ENCODE data around the gene EXPH5. TPM values are rescaled to one million over a fixed set of nuclear protein-coding genes. Genes with fewer than 3 reads are reported as not detected.
A peak's percentile ranks its signal among the peaks of the same experiment; 100 is the strongest.

EXPH5 gene
- polyA plus RNA-seq, 2 donors = 3.4 to 7.4 TPM

DNA sequence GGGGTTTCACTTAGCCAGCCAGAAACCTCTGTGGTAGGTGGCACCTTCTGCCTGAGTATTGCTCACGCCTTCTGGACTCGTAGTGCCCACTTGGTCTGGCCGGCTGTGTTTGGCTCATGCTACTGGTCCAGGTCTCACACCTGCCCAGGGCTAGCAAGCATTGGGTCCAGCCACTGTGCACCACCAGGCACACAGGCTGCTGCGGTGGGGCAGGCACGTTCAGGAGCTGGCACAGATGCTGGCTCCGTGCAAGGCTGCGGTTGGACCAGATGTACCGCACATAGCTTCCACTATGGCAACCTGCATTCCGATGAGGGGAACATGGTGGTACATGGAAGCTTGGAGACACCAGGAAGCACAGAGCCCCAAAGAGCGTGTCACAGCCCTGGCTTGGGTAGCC is 34.8 kb upstream of the EXPH5 start:
- H3K9me3 ChIP-seq (ENCODE audit: control insufficient read depth in 2 of 2, insufficient read depth in 1 of 2, low read depth in 1 of 2, low read length in 1 of 2) = peaks cover 0 to 12% of the 10 kb centered on the region in 2 donors
- H3K4me1 ChIP-seq (ENCODE audit: control insufficient read depth in 2 of 2, insufficient read depth in 2 of 2, low read length in 1 of 2) = peaks cover 0 to 5% of the 10 kb centered on the region in 2 donors
- 95 to 96% methylated on average over 10 of the region's 10 CpGs for WGBS, 2 donors
- no peak overlapping the region for H3K4me3 ChIP-seq (ENCODE audit: low read depth in 1 of 2, low read length in 2 of 2)
- no peak overlapping the region for H3K27ac ChIP-seq (ENCODE audit: low read depth in 2 of 2, low read length in 1 of 2)
- H3K36me3 ChIP-seq (ENCODE audit: control insufficient read depth in 2 of 2, insufficient read depth in 2 of 2, low read length in 1 of 2) = no peaks in the 10 kb centered on the region
- H3K27me3 ChIP-seq (ENCODE audit: control insufficient read depth in 1 of 2, insufficient read depth in 2 of 2, low read length in 2 of 2) = no peaks in the 10 kb centered on the region

GRCh38 chr11:108624196-108624925 is 30.8 kb upstream of the EXPH5 start:
- Histone ChIP-seq H3K4me1 (ENCODE audit: control insufficient read depth in 2 of 2, insufficient read depth in 2 of 2, low read length in 1 of 2) (peaks cover 0 to 3% of the 10 kb centered on the region in 2 donors), H3K27ac (ENCODE audit: low read depth in 2 of 2, low read length in 1 of 2) (peak overlapping the region in 1 of 2 donors; percentile 48), H3K9me3 (ENCODE audit: control insufficient read depth in 2 of 2, insufficient read depth in 1 of 2, low read depth in 1 of 2, low read length in 1 of 2) (peaks cover 0 to 10% of the 10 kb centered on the region in 2 donors), H3K4me3 (ENCODE audit: low read depth in 1 of 2, low read length in 2 of 2) (no peak overlapping the region), H3K36me3 (ENCODE audit: control insufficient read depth in 2 of 2, insufficient read depth in 2 of 2, low read length in 1 of 2) (no peaks in the 10 kb centered on the region), H3K27me3 (ENCODE audit: control insufficient read depth in 1 of 2, insufficient read depth in 2 of 2, low read length in 2 of 2) (no peaks in the 10 kb centered on the region)
- WGBS, 2 donors = 48 to 50% methylated on average over 5 of the region's 5 CpGs

- Histone ChIP-seq H3K27me3 (ENCODE audit: control insufficient read depth in 1 of 2, insufficient read depth in 2 of 2, low read length in 2 of 2) (no peaks in the 10 kb centered on the region), H3K27ac (ENCODE audit: low read depth in 2 of 2, low read length in 1 of 2) (no peak overlapping the region), H3K36me3 (ENCODE audit: control insufficient read depth in 2 of 2, insufficient read depth in 2 of 2, low read length in 1 of 2) (no peaks in the 10 kb centered on the region), H3K9me3 (ENCODE audit: control insufficient read depth in 2 of 2, insufficient read depth in 1 of 2, low read depth in 1 of 2, low read length in 1 of 2) (no peaks in the 10 kb centered on the region), H3K4me3 (ENCODE audit: low read depth in 1 of 2, low read length in 2 of 2) (no peak overlapping the region), H3K4me1 (ENCODE audit: control insufficient read depth in 2 of 2, insufficient read depth in 2 of 2, low read length in 1 of 2) (no peaks in the 10 kb centered on the region)
- WGBS, 2 donors = 81 to 85% methylated on average over 2 of the region's 2 CpGs
Measured at GRCh38 chr11:108622341-108622740, 28.8 kb upstream of the EXPH5 start.

DNA sequence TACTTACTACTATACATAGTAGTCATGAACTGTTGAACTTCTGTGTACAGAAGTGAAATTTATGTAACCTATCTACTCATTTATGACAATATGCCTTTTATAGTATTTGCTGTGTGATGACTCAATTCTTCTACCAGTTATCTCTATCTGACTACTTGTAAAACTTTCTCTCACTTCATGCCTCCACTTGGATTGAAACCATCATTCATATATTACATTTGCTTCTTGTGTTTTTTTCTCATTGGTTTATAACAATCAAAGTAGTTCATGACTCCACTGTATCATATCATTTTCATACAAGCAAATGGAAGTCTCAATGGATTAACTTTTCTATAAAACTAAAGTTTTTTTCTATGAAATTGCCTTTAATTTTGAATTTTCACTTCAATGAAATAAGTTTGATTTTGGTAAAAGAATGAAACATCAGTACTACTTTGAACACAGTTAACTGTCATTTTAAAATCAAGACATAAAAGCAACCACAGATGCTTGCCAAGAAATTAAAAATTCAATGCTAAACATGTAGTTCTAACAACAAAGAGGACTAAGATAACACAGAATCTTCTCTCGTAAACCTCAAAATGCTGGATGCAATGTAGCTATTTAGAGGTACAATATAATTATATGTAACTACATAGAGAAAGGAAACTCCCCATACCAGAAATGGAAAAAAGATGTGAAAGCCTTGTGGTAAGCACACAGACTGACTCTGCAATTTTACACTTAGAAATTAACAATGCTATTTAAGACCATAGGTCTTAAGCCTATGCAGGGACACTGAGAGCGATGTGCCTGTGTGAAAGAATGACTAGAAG is 27.6 kb upstream of the EXPH5 start:
- H3K4me3 ChIP-seq (ENCODE audit: low read depth in 1 of 2, low read length in 2 of 2) = no peak overlapping the region
- no peaks in the 10 kb centered on the region for H3K36me3 ChIP-seq (ENCODE audit: control insufficient read depth in 2 of 2, insufficient read depth in 2 of 2, low read length in 1 of 2)
- H3K27me3 ChIP-seq (ENCODE audit: control insufficient read depth in 1 of 2, insufficient read depth in 2 of 2, low read length in 2 of 2) = no peaks in the 10 kb centered on the region
- no peaks in the 10 kb centered on the region for H3K4me1 ChIP-seq (ENCODE audit: control insufficient read depth in 2 of 2, insufficient read depth in 2 of 2, low read length in 1 of 2)
- 71 to 76% methylated on average over 2 of the region's 2 CpGs for WGBS, 2 donors
- no peak overlapping the region for H3K27ac ChIP-seq (ENCODE audit: low read depth in 2 of 2, low read length in 1 of 2)
- no peaks in the 10 kb centered on the region for H3K9me3 ChIP-seq (ENCODE audit: control insufficient read depth in 2 of 2, insufficient read depth in 1 of 2, low read depth in 1 of 2, low read length in 1 of 2)

DNA sequence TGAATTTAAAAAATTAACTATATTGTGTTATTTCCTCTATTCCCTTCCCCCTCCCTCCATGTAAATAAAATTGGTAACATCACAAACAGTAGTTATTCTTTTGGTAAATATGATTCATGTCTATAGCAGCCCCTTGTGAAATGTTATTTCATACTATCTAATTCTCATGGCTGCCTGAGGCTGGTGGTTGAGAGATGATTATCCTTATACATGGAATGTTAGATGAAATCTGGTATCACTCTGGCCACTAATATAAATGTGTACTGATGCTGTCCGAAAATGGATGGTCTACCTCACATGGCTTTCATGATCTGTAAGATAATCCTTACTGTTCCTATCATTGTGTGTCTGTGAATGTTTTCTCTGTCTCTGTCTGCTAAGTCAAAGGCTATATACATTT is 25.0 kb upstream of the EXPH5 start:
- Histone ChIP-seq H3K27ac (ENCODE audit: low read depth in 2 of 2, low read length in 1 of 2) (no peak overlapping the region), H3K4me1 (ENCODE audit: control insufficient read depth in 2 of 2, insufficient read depth in 2 of 2, low read length in 1 of 2) (no peaks in the 10 kb centered on the region), H3K27me3 (ENCODE audit: control insufficient read depth in 1 of 2, insufficient read depth in 2 of 2, low read length in 2 of 2) (no peaks in the 10 kb centered on the region), H3K4me3 (ENCODE audit: low read depth in 1 of 2, low read length in 2 of 2) (no peak overlapping the region), H3K36me3 (ENCODE audit: control insufficient read depth in 2 of 2, insufficient read depth in 2 of 2, low read length in 1 of 2) (no peaks in the 10 kb centered on the region), H3K9me3 (ENCODE audit: control insufficient read depth in 2 of 2, insufficient read depth in 1 of 2, low read depth in 1 of 2, low read length in 1 of 2) (no peaks in the 10 kb centered on the region)
- 94 to 96% methylated on average over 1 of the region's 1 CpG for WGBS, 2 donors

DNA sequence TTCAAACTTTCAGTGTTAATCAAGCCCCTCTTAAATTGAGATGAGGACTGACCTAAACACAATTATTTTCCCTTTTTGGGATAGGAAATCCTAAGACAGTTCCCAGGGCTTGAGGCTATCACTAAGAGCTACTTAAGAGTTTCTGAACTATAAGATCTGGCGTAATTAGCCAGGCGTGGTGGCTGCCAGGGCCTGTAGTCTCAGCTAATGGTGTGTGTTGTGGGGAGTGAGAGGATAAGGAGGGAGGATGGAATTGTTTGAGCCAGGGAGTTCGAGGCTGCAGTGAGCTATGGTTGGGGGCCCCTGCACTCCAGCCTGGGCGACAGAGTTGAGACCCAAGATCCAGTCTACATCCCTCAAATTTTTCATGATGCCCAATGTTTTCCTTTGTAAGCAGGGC is 23.5 kb upstream of the EXPH5 start:
- peaks cover 0 to 2% of the 10 kb centered on the region in 2 donors for H3K4me1 ChIP-seq (ENCODE audit: control insufficient read depth in 2 of 2, insufficient read depth in 2 of 2, low read length in 1 of 2)
- H3K36me3 ChIP-seq (ENCODE audit: control insufficient read depth in 2 of 2, insufficient read depth in 2 of 2, low read length in 1 of 2) = no peaks in the 10 kb centered on the region
- H3K27ac ChIP-seq (ENCODE audit: low read depth in 2 of 2, low read length in 1 of 2) = peak overlapping the region in 1 of 2 donors; percentile 24
- H3K9me3 ChIP-seq (ENCODE audit: control insufficient read depth in 2 of 2, insufficient read depth in 1 of 2, low read depth in 1 of 2, low read length in 1 of 2) = no peaks in the 10 kb centered on the region
- no peak overlapping the region for H3K4me3 ChIP-seq (ENCODE audit: low read depth in 1 of 2, low read length in 2 of 2)
- no peaks in the 10 kb centered on the region for H3K27me3 ChIP-seq (ENCODE audit: control insufficient read depth in 1 of 2, insufficient read depth in 2 of 2, low read length in 2 of 2)
- 79 to 83% methylated on average over 4 of the region's 4 CpGs for WGBS, 2 donors

DNA sequence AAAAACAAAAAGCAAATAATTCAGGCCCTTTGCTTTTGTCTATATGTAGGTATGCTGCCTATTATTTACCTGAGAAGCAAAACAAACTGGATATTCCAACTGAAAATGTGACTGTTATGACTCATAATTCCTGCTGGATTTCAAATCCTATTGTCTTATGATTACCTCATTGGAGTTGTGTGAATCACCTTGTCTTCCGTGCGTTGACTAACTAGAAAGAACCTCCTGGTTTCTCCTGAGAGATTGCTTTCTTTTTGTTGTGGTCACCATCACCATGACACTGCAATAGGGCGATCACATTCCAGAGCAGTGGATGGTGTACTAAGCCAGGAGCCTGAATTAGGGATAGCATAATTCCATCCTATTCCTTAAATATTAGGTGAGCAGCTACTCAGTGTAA is 23.0 kb upstream of the EXPH5 start:
- no peaks in the 10 kb centered on the region for H3K36me3 ChIP-seq (ENCODE audit: control insufficient read depth in 2 of 2, insufficient read depth in 2 of 2, low read length in 1 of 2)
- WGBS, 2 donors = 47 to 69% methylated on average over 3 of the region's 3 CpGs
- no peak overlapping the region for H3K4me3 ChIP-seq (ENCODE audit: low read depth in 1 of 2, low read length in 2 of 2)
- H3K4me1 ChIP-seq (ENCODE audit: control insufficient read depth in 2 of 2, insufficient read depth in 2 of 2, low read length in 1 of 2) = peaks cover 0 to 2% of the 10 kb centered on the region in 2 donors
- no peaks in the 10 kb centered on the region for H3K9me3 ChIP-seq (ENCODE audit: control insufficient read depth in 2 of 2, insufficient read depth in 1 of 2, low read depth in 1 of 2, low read length in 1 of 2)
- H3K27ac ChIP-seq (ENCODE audit: low read depth in 2 of 2, low read length in 1 of 2) = peak overlapping the region in 1 of 2 donors; percentile 79
- no peaks in the 10 kb centered on the region for H3K27me3 ChIP-seq (ENCODE audit: control insufficient read depth in 1 of 2, insufficient read depth in 2 of 2, low read length in 2 of 2)

GRCh38 chr11:108614086-108614485 is 20.5 kb upstream of the EXPH5 start:
- H3K27ac ChIP-seq (ENCODE audit: low read depth in 2 of 2, low read length in 1 of 2) = peak overlapping the region; percentile 29 to 52
- H3K36me3 ChIP-seq (ENCODE audit: control insufficient read depth in 2 of 2, insufficient read depth in 2 of 2, low read length in 1 of 2) = no peaks in the 10 kb centered on the region
- peaks cover 0 to 2% of the 10 kb centered on the region in 2 donors for H3K4me1 ChIP-seq (ENCODE audit: control insufficient read depth in 2 of 2, insufficient read depth in 2 of 2, low read length in 1 of 2)
- no peaks in the 10 kb centered on the region for H3K27me3 ChIP-seq (ENCODE audit: control insufficient read depth in 1 of 2, insufficient read depth in 2 of 2, low read length in 2 of 2)
- no peaks in the 10 kb centered on the region for H3K9me3 ChIP-seq (ENCODE audit: control insufficient read depth in 2 of 2, insufficient read depth in 1 of 2, low read depth in 1 of 2, low read length in 1 of 2)
- 49 to 64% methylated on average over 3 of the region's 3 CpGs for WGBS, 2 donors
- H3K4me3 ChIP-seq (ENCODE audit: low read depth in 1 of 2, low read length in 2 of 2) = no peak overlapping the region

DNA sequence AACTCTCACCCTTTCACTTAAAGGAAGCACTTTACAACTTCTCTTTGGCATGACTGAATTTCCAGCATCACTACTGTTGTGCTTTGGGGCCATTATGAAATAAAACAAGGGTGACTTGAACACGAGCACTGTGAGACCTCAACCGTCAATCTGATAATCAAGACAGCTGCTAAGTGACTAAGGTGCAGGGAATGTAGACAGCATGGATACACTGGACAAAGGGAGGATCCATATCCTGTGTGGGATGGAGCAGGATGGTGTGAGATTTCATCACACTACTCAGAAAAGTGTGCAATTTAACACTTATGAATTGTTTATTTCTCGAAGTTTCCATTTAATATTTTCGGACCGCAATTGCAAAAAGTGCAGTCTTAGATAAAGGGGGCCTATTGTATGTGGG is 16.1 kb upstream of the EXPH5 start:
- H3K27ac ChIP-seq (ENCODE audit: low read depth in 2 of 2, low read length in 1 of 2) = no peak overlapping the region
- H3K36me3 ChIP-seq (ENCODE audit: control insufficient read depth in 2 of 2, insufficient read depth in 2 of 2, low read length in 1 of 2) = no peaks in the 10 kb centered on the region
- peaks cover 0 to 2% of the 10 kb centered on the region in 2 donors for H3K4me1 ChIP-seq (ENCODE audit: control insufficient read depth in 2 of 2, insufficient read depth in 2 of 2, low read length in 1 of 2)
- H3K4me3 ChIP-seq (ENCODE audit: low read depth in 1 of 2, low read length in 2 of 2) = no peak overlapping the region
- WGBS, 2 donors = 75 to 83% methylated on average over 5 of the region's 5 CpGs
- peaks cover 0 to 3% of the 10 kb centered on the region in 2 donors for H3K9me3 ChIP-seq (ENCODE audit: control insufficient read depth in 2 of 2, insufficient read depth in 1 of 2, low read depth in 1 of 2, low read length in 1 of 2)
- no peaks in the 10 kb centered on the region for H3K27me3 ChIP-seq (ENCODE audit: control insufficient read depth in 1 of 2, insufficient read depth in 2 of 2, low read length in 2 of 2)

All from esophagus (tissue), 2 donors.